Measurements from ENCODE around the gene NEURL2.
A peak's percentile ranks its signal among the peaks of the same experiment; 100 is the strongest.
"Not testable (repeated sequence)": the region's sequence is repeated elsewhere in the genome, so short reads cannot be mapped to it uniquely, and the experiment has no call there.

NEURL2 gene

GRCh38 chr20:45883100-45883469, 7.9 kb downstream of the NEURL2 start:
- Histone ChIP-seq H3K4me3 (no peak overlapping the region), H3K27ac (no peak overlapping the region)

- Histone ChIP-seq H3K4me3 (no peak overlapping the region), H3K27ac (no peak overlapping the region)
Measured at GRCh38 chr20:45882469-45883099, 8.4 kb downstream of the NEURL2 start.

GRCh38 chr20:45880988-45881788, 9.8 kb downstream of the NEURL2 start, which contains the start of gene ZSWIM1:
ZSWIM1 (plus strand) TSS chr20:45881227; CDS start chr20:45882593, 1,366 bp downstream.
- peak within 1 kb of the TSS; percentile 34 to 71 (median 57) for H3K4me3 ChIP-seq
- H3K27ac ChIP-seq: peak within 1 kb of the TSS in 20 of 21 experiments; percentile 50 to 95 (median 84)

GRCh38 chr20:45878076-45878761, 12.8 kb downstream of the NEURL2 start:
- no peak overlapping the region for H3K4me3 ChIP-seq
- H3K27ac ChIP-seq: peak overlapping the region in 1 of 21 experiments; percentile 38

- no peak overlapping the region for H3K27ac ChIP-seq
- no peak overlapping the region for H3K4me3 ChIP-seq
Measured at GRCh38 chr20:45874576-45874975, 16.4 kb downstream of the NEURL2 start.

- not testable (repeated sequence) for H3K27ac ChIP-seq, H3K4me3 ChIP-seq
Measured at GRCh38 chr20:45874104-45874481, 16.9 kb downstream of the NEURL2 start.

GRCh38 chr20:45873409-45874103, 17.5 kb downstream of the NEURL2 start:
- H3K4me3 ChIP-seq: no peak overlapping the region

GRCh38 chr20:45872626-45873025, 18.4 kb downstream of the NEURL2 start:
- H3K4me3 ChIP-seq: no peak overlapping the region
- H3K27ac ChIP-seq: peak overlapping the region in 4 of 21 experiments; percentile 21 to 68 (median 45)

More at GRCh38 chr20:45873409-45874103, 17.5 kb downstream of the NEURL2 start:
- peak overlapping the region in 2 of 21 experiments; percentile 10 to 53 for H3K27ac ChIP-seq

- H3K27ac ChIP-seq: peak overlapping the region in 4 of 21 experiments; percentile 8 to 44 (median 25)
- H3K4me3 ChIP-seq: no peak overlapping the region
Measured at GRCh38 chr20:45867819-45868176, 23.2 kb downstream of the NEURL2 start.

- Histone ChIP-seq H3K4me3 (no peak overlapping the region), H3K27ac (peak overlapping the region in 5 of 21 experiments; percentile 8 to 58 (median 34))
Measured at GRCh38 chr20:45867136-45867818, 23.7 kb downstream of the NEURL2 start.

- H3K4me3 ChIP-seq: no peak overlapping the region
- H3K27ac ChIP-seq: no peak overlapping the region
Measured at GRCh38 chr20:45866454-45866853, 24.6 kb downstream of the NEURL2 start.

- Histone ChIP-seq H3K4me3 (no peak overlapping the region), H3K27ac (no peak overlapping the region)
Measured at GRCh38 chr20:45863543-45864470, 27.2 kb downstream of the NEURL2 start.

GRCh38 chr20:45861221-45862075, 29.6 kb downstream of the NEURL2 start:
- Histone ChIP-seq H3K27ac (no peak overlapping the region), H3K4me3 (no peak overlapping the region)

- Histone ChIP-seq H3K4me3 (no peak overlapping the region), H3K27ac (no peak overlapping the region)
Measured at GRCh38 chr20:45860560-45861220, 30.3 kb downstream of the NEURL2 start.

- Histone ChIP-seq H3K4me3 (no peak overlapping the region), H3K27ac (no peak overlapping the region)
Measured at GRCh38 chr20:45859916-45860315, 31.1 kb downstream of the NEURL2 start.

- Histone ChIP-seq H3K27ac (peak overlapping the region in 20 of 21 experiments; percentile 62 to 97 (median 86)), H3K4me3 (peak overlapping the region; percentile 55 to 96 (median 74))
Measured at GRCh38 chr20:45857882-45858216, 33.2 kb downstream of the NEURL2 start.

Measured in skin epidermis (tissue), 12 donors.